ENCODE data around the gene STK4. TPM values are rescaled to one million over a fixed set of nuclear protein-coding genes. Genes with fewer than 3 reads are reported as not detected.
A peak's percentile ranks its signal among the peaks of the same experiment; 100 is the strongest.

The STK4 gene
- total RNA-seq, 1 experiment from 2014 or later: 41.2 TPM

GRCh38 chr20:45087097-45087790 is 120.9 kb downstream of the STK4 start:
- DNase-seq (ENCODE audit: low spot score): no peak
- H3K36me3 Mint-ChIP-seq: peaks cover 13% of the 10 kb centered on the region
- no peaks in the 10 kb centered on the region for H3K27me3 Mint-ChIP-seq (ENCODE audit: low read depth)
- H3K9me3 Mint-ChIP-seq: peaks cover 9% of the 10 kb centered on the region
- H3K4me3 Mint-ChIP-seq: no peak overlapping the region
- peaks cover 12% of the 10 kb centered on the region for H3K4me1 Mint-ChIP-seq
- ChIA-PET POLR2A (no interaction called here), CTCF (interaction anchor here (0.9 to 2.0 kb wide), 4 partner anchors 8 to 206 kb away, joined by 4 to 10 read pairs (median 7); no protein-coding TSS in a partner anchor)
- no peak overlapping the region for H3K27ac Mint-ChIP-seq
- ATAC-seq: no peak
- TF ChIP-seq USF2 (CRISPR knock-in tag; IDR thresholded peaks at IDR 0.05) (no peak), NFE2L1 (CRISPR knock-in tag; IDR thresholded peaks at IDR 0.05) (no peak), ATF3 (CRISPR knock-in tag; conservative IDR thresholded peaks at IDR 0.05) (no peak), JUN (CRISPR knock-in tag; IDR thresholded peaks at IDR 0.05) (no peak), FOXP4 (CRISPR knock-in tag; IDR thresholded peaks at IDR 0.05) (no peak), ZNF138 (CRISPR knock-in tag; conservative IDR thresholded peaks at IDR 0.05) (no peak), ZNF396 (CRISPR knock-in tag; IDR thresholded peaks at IDR 0.05; ENCODE audit: borderline replicate concordance) (no peak), ERG (CRISPR knock-in tag; IDR thresholded peaks at IDR 0.05) (no peak), TEAD4 (CRISPR knock-in tag; IDR thresholded peaks at IDR 0.05) (no peak), CTCF (IDR thresholded peaks at IDR 0.05) (no peak), CREB1 (CRISPR knock-in tag; IDR thresholded peaks at IDR 0.05) (no peak), MLX (CRISPR knock-in tag; IDR thresholded peaks at IDR 0.05) (no peak), ZNF671 (CRISPR knock-in tag; IDR thresholded peaks at IDR 0.05) (no peak), RELA (CRISPR knock-in tag; IDR thresholded peaks at IDR 0.05; ENCODE audit: borderline replicate concordance) (no peak), NR2C2 (CRISPR knock-in tag; IDR thresholded peaks at IDR 0.05) (no peak), SMAD4 (CRISPR knock-in tag; IDR thresholded peaks at IDR 0.05) (no peak), TEAD1 (CRISPR knock-in tag; IDR thresholded peaks at IDR 0.05) (no peak)

GRCh38 chr20:45087814-45088213 is 121.5 kb downstream of the STK4 start:
- DNase-seq (ENCODE audit: low spot score): no peak
- H3K36me3 Mint-ChIP-seq: peaks cover 7% of the 10 kb centered on the region
- CTCF ChIA-PET: interaction anchor here (0.9 to 1.4 kb wide), 3 partner anchors 24 to 51 kb away, joined by 3 to 4 read pairs (median 4); no protein-coding TSS in a partner anchor
- no peak overlapping the region for H3K4me3 Mint-ChIP-seq
- peaks cover 12% of the 10 kb centered on the region for H3K4me1 Mint-ChIP-seq
- POLR2A ChIA-PET: no interaction called here
- H3K9me3 Mint-ChIP-seq: peaks cover 3% of the 10 kb centered on the region
- peak overlapping the region; percentile 53 for H3K27ac Mint-ChIP-seq
- no peak for ATAC-seq
- H3K27me3 Mint-ChIP-seq (ENCODE audit: low read depth): no peaks in the 10 kb centered on the region
- TF ChIP-seq ZNF281 (CRISPR knock-in tag; IDR thresholded peaks at IDR 0.05) (no peak), KAT7 (CRISPR knock-in tag; IDR thresholded peaks at IDR 0.05; ENCODE audit: borderline replicate concordance) (no peak), TCF7 (CRISPR knock-in tag; IDR thresholded peaks at IDR 0.05; ENCODE audit: low read depth) (no peak), FOXP4 (CRISPR knock-in tag; IDR thresholded peaks at IDR 0.05) (no peak), IRF2 (CRISPR knock-in tag; IDR thresholded peaks at IDR 0.05; ENCODE audit: borderline replicate concordance, low read depth) (no peak), ZBTB21 (CRISPR knock-in tag; IDR thresholded peaks at IDR 0.05; ENCODE audit: borderline replicate concordance) (no peak), ZNF138 (CRISPR knock-in tag; conservative IDR thresholded peaks at IDR 0.05) (no peak)
